Measurements from ENCODE around the gene MRC2.

DNA sequence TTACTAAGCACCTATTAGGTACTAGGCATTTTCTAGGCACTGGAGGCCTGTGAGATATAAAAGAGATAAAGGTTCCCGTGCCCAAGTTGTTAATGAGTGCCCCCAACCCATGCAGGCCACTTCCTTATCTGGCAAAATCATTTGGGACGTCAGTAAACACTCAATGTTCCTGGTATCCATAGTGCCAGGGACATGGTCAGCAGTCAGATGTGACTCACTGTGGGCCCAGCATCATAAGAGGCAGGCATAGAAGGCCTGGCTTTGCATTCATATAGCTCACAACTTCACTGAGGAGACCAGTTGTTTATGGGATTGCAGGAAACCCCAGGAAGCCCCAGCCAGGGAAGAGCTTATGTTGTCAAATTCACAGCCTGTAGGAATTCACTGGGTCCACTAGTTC, 81.1 kb downstream of the MRC2 start:
- TF ChIP-seq, protein P1, sequence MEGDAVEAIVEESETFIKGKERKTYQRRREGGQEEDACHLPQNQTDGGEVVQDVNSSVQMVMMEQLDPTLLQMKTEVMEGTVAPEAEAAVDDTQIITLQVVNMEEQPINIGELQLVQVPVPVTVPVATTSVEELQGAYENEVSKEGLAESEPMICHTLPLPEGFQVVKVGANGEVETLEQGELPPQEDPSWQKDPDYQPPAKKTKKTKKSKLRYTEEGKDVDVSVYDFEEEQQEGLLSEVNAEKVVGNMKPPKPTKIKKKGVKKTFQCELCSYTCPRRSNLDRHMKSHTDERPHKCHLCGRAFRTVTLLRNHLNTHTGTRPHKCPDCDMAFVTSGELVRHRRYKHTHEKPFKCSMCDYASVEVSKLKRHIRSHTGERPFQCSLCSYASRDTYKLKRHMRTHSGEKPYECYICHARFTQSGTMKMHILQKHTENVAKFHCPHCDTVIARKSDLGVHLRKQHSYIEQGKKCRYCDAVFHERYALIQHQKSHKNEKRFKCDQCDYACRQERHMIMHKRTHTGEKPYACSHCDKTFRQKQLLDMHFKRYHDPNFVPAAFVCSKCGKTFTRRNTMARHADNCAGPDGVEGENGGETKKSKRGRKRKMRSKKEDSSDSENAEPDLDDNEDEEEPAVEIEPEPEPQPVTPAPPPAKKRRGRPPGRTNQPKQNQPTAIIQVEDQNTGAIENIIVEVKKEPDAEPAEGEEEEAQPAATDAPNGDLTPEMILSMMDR (IDR thresholded peaks at IDR 0.05) = no peak
- TF ChIP-seq POLR2A (IDR thresholded peaks at IDR 0.05) = no peak
